ENCODE measurements around the gene ZBTB16. TPM values are rescaled to one million over a fixed set of nuclear protein-coding genes. Genes with fewer than 3 reads are reported as not detected.

Gene ZBTB16
- total and polyA plus RNA-seq, 2 of the 4 experiments (the other 2 are of a cell fraction), result not detected

GRCh38 chr11:114218508-114218907 is 159.0 kb downstream of the ZBTB16 start:
- Histone ChIP-seq H3K56ac (ENCODE audit: extremely low read depth, insufficient read depth, low read length) (no peak overlapping the region), H3K4ac (ENCODE audit: low read depth, low read length) (no peak overlapping the region), H2BK20ac (ENCODE audit: low read depth, low read length) (no peak overlapping the region), H3K9me1 (ENCODE audit: insufficient read depth, low read length) (no peaks in the 10 kb centered on the region), H2AK9ac (replicated peaks; ENCODE audit: low read depth, low read length, poor library complexity) (no peak overlapping the region), H4K5ac (ENCODE audit: low read depth, low read length) (no peak overlapping the region), H3K9ac (ENCODE audit: low read depth, low read length) (no peak overlapping the region), H3K4me3 (ENCODE audit: insufficient read depth, low read depth, low read length) (no peak overlapping the region), H2BK15ac (ENCODE audit: low read depth, low read length) (no peak overlapping the region), H2BK120ac (ENCODE audit: low read depth, low read length) (no peak overlapping the region), H3K36me3 (ENCODE audit: control insufficient read depth, insufficient read depth, low read length) (no peaks in the 10 kb centered on the region), H3K27ac (ENCODE audit: insufficient read depth, low read length) (no peak overlapping the region), H2BK5ac (ENCODE audit: low read depth, low read length, poor library complexity, severe bottlenecking) (no peak overlapping the region), H3K23ac (ENCODE audit: low read depth, low read length) (no peak overlapping the region), H3K14ac (replicated peaks; ENCODE audit: low read depth, low read length) (no peak overlapping the region), H3K79me1 (ENCODE audit: low read depth in 1 of 2, low read length in 2 of 2) (no peaks in the 10 kb centered on the region), H4K8ac (ENCODE audit: low read depth in 2 of 2, low read length in 2 of 2) (no peak overlapping the region), H4K20me1 (ENCODE audit: insufficient read depth, low read length) (no peaks in the 10 kb centered on the region), H3K9me3 (ENCODE audit: control insufficient read depth, insufficient read depth, low read length) (no peaks in the 10 kb centered on the region), H4K91ac (ENCODE audit: insufficient read depth, low read depth, low read length) (no peak overlapping the region), H2AK5ac (ENCODE audit: low read depth, low read length) (no peak overlapping the region), H3K18ac (ENCODE audit: low read depth, low read length) (no peak overlapping the region), H2AFZ (replicated peaks; ENCODE audit: low read length, poor library complexity) (no peak overlapping the region), H3K4me2 (ENCODE audit: low read depth, low read length) (no peak overlapping the region), H3K27me3 (ENCODE audit: control insufficient read depth, insufficient read depth, low read length) (peaks cover 8% of the 10 kb centered on the region), H3K4me1 (ENCODE audit: control insufficient read depth, insufficient read depth, low read length) (no peaks in the 10 kb centered on the region)
- intact Hi-C loops (cut with micrococcal nuclease) (no loop called here), in situ Hi-C loops (cut with MboI; ENCODE audit: low sequenced_read_pairs) (no loop called here), dilution Hi-C loops (cut with HindIII; ENCODE audit: low sequenced_read_pairs, unreplicated experiment) (no loop called here)
- POLR2A ChIA-PET (ENCODE audit: unreplicated experiment), result no interaction called here
- CTCF ChIA-PET, result no interaction called here
- no peak for ATAC-seq (ENCODE audit: low read depth)
- TF ChIP-seq BHLHE40 (IDR thresholded peaks at IDR 0.05; ENCODE audit: low read depth, low read length) (no peak), MAZ (IDR thresholded peaks at IDR 0.05; ENCODE audit: borderline replicate concordance, low read depth, low read length) (no peak), MAFK (IDR thresholded peaks at IDR 0.05; ENCODE audit: low read depth, low read length) (no peak), CHD1 (IDR thresholded peaks at IDR 0.05; ENCODE audit: low read depth, low read length) (no peak), RCOR1 (IDR thresholded peaks at IDR 0.05; ENCODE audit: insufficient replicate concordance, low read length) (no peak), RAD21 (IDR thresholded peaks at IDR 0.05; ENCODE audit: low read length) (no peak), USF2 (IDR thresholded peaks at IDR 0.05; ENCODE audit: low read depth, low read length) (no peak), MXI1 (IDR thresholded peaks at IDR 0.05; ENCODE audit: borderline replicate concordance, low read depth, low read length) (no peak), NFE2L2 (IDR thresholded peaks at IDR 0.05; ENCODE audit: low read depth, low read length) (no peak), RFX5 (IDR thresholded peaks at IDR 0.05; ENCODE audit: low read depth, low read length) (no peak), SMC3 (IDR thresholded peaks at IDR 0.05; ENCODE audit: low read depth, low read length) (no peak)
- BruUV-seq (replicated peaks), result no TSS peak
- DNase-seq, result no peak
- WGBS, 2 experiments (ENCODE audit: extremely low coverage in 2 of 2, insufficient read length in 1 of 2), result 62% methylated on average over 2 of the region's 3 CpGs; no CpG with 5 or more reads in 1 of the 2 experiments

Measured in IMR-90 (cell line).